HG03139 (cell line): ENCODE data around the gene CXXC5.
"Not testable (repeated sequence)": the region's sequence is repeated elsewhere in the genome, so short reads cannot be mapped to it uniquely, and the experiment has no call there.

Experiments
- ATAC-seq: cut with Tn5 transposase; IDR thresholded peaks from one replicate; pipeline ENCODE4 v1.9.1; 2021; ENCODE audit not compliant: unreplicated experiment

Gene CXXC5

DNA sequence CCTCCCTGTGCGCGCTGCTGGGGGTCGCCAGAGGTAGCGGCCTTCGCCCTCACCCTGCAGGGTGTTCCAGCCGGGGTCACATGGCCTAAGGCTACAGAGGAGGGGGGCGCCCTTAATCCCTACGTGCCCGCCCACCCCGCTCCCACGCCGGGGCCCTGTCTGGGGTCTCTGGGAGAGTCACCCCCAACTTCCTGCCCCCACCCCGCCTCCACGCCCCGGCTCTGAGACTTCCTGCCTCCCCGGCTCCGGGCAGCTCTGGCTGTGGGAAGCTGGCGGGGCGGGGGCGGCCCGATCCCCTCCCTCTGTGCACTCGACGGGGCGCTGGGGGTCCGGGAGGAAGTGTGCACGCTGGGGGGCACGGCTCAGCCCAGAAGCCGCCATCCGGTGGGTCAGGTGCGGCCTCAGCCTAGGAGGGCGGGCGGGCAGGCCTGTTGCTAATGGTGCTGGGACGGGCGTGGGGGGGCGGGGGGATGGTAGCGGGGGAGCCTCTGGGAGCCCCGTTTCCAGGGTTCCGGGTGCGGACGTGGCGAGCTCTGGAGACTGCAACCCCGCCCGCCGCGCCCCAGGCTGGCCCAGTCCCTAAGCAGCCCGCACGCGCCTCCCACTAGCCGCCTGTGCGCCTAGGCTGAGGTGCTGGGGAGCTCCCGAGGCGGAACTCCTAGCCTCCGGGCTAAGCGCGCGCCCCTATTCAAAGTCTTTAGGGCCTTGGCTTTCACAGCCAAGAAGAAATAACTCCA lies 61.6 kb downstream of the CXXC5 start:
- ATAC-seq = no peak

DNA sequence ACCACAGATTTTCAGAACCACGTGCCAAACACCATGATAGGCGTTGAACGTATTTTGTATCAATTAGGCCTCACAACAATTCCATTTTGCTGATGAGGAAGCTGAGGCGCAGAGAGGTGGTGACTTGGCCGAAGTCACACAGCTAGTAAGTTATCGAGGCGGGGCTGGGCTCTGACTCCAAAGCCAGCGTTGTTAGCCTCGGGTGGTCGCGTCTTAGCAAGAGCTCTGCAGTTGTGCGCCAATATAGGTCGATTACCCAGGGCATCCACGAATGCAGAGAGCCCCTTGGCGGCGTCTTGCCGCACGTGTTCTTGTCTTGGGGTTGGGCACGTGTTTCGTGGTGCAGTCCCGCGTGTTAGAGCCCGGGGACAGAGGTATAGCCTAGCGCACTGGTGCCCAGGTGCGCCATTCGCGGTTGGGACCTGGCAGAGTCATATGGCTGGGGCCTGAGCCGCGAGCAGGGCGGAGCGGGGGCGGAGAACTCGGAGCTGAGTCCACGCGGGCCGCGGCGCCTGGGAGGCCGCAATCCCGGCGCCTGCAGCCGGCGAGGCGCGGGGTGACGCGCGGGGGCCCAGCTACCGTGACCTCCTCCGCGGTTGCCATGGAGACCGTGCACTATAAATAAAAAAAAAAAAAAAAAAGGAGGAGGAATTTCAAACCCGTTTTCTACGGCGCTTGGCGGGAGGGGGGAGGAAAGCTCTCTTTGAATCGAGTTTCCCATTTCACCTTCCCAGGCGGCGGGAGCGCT lies 62.3 kb downstream of the CXXC5 start:
- no peak for ATAC-seq

DNA sequence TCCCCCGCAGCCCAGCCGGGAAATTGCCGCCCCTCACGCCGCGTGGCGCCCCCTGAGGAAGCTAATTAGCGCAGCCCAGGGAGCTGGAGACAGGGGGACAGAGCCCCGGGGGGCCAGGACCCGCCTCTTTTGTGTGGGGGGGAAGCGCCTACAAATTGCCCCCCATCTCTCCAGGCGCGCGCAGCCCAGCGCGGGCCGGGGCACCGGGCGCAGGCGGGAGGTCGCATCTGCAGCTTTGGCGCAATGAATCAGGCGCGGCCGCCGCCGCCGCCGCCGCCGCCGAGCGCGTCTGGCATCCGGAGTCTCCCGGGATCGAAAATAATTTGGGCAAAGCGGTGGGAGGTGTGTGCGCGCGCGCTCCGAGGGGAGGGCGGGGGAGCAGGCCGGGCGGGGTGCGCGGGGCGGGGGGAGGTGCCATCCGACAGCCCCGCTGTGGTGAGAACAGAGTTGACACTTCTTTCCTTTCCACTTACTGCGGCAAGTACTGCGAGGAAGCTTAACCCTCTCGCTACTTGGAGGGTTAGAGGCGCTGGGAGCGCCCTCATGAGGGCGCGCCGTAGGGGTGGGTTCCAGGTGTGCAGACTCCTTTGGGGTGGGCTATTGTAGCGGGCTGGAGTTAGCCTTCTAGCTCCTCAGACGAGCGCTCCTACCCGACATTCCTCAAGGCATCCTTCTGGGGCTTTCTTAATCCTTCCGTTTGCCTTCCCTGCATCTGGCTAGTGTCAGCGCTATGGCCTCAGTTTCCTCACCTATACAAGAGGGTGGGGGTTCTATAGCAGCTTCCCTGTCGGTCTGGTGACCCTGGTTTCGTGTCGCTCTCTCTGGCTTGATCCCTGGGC lies 63.1 kb downstream of the CXXC5 start:
- no peak for ATAC-seq

DNA sequence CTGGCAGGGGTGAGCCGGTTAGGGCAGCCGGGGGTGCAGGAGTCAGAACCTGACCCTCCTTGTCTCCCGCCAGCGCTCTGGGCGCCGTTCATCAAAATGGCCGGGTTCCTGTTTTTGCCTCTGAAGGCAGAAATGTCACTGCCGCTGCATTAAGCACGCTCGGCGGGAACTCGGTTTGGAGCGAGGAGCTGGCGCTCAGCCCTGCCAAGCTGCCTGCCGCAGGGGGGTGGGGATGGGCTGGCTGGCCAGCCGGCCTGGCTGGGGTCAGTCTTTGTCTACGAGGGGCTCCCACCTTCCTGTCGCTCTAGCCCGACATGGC lies 63.7 kb downstream of the CXXC5 start:
- no peak for ATAC-seq

DNA sequence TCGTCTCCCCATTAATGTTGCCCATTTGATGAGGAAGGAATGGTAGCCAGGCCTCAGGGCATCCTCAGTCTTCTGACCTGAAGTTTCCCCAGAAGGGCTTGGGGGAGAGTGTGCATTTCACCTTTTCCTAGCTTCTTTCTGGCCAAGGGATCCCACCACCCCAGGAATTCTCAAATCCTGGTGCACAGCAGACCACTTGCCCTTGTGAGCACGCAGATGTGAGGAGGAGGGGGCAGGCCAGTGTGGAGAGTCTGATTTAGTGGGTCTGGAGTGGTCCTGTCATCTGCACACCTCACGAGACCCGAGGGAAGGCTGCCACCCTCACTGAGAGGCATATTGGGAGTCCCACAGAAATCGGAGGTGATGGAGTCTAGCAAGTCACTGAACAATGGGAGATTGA lies 64.3 kb downstream of the CXXC5 start:
- no peak for ATAC-seq

DNA sequence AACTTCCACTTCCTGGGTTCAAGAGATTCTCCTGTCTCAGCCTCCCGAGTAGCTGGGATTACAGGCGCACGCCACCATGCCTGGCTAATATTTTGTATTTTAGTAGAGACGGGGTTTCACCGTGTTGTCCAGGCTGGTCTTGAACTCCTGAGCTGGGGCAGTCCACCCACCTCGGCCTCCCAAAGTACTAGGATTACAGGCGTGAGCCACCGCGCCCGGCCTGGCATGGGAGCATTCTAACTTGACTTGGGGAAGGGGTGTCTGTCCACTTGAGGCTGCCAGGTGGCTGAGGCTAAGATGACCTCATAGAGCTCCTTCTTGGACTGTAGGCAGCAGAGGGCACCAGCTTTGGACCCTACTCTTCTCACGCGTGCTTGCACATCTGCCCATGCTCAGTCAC lies 65.7 kb downstream of the CXXC5 start:
- not testable (repeated sequence) for ATAC-seq

DNA sequence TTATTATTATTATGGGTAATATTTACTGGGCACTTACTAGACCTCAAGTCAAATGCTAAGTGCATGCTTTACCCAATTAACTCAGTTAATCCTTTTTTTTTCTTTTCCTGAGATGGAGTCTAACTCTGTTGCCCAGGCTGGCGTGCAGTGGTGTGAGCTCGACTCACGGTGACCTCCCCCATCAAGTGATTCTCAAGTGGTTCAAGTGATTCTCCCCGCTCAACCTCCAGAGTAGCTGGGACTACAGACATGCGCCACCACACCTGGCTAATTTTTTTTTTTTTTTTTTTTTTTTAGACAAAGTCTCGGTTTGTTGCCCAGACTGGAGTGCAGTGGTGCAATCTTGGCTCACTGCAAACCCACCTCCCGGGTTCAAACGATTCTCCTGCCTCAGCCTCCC lies 69.1 kb downstream of the CXXC5 start:
- ATAC-seq = no peak

DNA sequence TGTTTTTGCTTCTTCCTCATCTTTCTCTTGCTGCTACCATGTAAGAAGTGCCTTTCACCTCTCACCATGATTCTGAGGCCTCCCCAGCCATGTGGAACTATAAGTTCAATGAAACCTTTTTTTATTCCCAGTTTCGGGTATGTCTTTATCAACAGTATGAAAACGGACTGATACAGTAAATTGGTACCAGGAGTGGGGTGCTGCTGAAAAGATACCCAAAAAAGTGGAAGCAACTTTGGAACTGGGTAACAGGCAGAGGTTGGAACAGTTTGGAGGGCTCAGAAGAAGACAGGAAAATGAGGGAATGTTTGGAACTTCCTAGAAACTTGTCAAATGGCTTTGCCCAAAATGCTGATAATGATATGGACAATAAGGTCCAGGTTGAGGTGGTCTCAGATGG lies 70.3 kb downstream of the CXXC5 start:
- not testable (repeated sequence) for ATAC-seq

DNA sequence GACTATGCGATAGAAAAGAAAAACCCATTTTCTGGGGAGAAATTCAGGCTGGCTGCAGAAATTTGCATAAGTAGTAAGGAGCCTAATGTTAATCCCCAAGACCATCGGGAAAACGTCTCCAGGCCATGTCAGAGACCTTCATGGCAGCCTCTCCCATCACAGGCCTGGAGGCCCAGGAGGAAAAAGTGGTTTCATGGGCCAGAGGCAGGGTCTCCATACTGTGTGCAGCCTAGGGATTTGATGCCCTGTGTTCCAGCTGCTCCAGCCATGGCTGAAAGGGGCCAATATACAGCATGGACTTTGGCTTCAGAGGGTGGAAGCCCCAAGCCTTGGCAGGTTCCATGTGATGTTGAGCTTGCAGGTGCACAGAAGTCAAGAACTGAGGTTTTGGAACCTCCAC lies 71.8 kb downstream of the CXXC5 start:
- not testable (repeated sequence) for ATAC-seq

DNA sequence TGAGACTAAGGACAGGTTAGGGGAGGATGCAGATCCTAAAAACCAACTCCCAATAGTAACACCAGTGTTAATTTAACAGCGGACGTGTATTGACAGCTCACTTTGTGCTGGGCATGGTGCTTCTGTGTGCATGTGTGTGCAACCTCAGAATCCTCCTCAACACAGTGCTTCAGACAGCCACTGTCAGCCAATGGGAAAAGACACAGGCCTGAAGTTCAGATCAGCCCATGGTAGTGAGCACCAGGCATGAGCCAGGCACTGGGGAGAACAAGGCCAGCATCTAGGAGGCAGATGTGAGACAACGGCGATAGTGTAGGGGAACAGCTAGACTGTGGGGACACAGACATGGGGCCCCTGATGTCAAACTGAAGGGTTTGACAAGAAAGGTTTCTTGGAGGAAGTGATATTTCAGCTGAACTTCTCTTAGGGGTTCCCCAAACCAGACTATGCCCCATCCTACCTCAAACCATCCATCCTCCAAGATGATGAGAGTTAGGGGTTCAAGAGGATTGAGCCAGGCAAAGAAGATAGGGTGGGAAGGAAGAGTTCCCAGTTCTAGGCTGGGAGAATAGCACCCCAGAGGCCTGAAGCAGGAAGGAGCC lies 75.9 kb downstream of the CXXC5 start:
- ATAC-seq = no peak

DNA sequence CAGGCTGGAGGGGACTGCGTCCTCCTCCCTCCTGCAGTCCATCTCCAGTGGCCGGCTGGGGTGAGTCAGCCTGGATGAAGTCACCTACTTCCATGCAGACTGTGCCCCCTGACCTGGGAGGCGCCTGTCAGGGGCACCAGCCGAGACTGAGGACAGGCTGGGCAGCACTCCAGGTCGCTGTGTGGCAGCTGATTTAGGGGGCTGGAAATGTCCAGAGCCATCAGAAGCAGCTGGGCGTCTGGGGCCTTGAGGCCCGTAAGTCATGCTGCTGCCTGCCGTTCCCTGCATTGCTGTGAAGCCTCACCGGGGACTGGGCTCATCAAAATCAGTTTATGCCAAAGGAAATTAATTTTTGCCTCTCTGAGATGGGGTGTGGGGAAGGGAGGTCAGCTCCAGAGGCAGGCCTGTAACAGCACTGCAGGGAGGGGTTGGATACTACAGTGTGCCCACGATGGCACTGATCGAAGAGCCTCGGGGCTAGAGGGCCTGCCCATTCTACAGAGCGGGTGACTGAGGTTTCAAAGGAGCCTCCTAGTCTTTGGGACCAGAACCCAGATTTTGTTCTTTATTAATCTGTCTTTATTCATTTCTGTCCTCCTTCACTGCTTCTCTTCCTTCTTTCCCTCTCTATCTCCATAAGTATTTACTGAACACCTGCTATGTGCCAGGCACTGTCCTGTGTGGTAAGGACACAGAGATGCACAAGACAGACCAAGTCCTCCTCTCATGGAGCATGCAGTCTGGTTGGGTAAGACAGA lies 77.1 kb downstream of the CXXC5 start:
- no peak for ATAC-seq

DNA sequence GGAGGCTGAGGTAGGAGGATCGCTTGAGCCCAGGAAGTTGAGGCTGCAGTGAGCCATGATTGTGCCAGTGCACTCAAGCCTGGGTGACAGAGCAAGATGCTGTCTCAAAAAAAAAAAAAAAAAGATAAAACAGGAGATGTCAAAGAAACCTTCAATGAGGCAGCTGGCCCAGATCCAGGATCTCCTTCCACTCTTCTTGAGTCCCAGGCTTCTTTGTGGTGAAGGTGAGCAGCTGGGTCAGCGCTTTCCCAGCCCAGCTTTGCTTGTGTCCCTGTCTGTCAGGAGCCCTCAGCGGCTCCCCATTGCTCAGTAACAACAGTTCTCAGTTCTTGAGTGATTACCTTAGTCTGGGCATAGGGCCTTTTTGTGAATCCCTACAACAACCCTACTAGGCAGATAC lies 78.1 kb downstream of the CXXC5 start:
- ATAC-seq = no peak

DNA sequence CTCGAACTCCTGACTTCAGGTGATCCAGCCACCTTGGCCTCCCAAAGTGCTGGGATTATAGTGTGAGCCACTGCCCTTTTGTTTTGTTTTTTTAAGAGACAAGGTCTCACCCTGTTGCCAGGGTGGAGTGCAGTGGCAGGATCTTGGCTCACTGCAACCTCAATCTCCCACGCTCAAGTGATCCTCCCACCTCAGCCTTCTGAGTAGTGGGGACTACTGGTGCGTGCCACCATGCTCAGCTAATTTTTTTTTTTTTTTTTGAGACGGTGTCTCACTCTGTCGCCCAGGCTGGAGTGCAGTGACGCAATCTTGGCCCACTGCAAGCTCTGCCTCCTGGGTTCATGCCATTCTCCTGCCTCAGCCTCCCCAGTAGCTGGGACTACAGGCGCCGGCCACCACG lies 79.5 kb downstream of the CXXC5 start:
- not testable (repeated sequence) for ATAC-seq

DNA sequence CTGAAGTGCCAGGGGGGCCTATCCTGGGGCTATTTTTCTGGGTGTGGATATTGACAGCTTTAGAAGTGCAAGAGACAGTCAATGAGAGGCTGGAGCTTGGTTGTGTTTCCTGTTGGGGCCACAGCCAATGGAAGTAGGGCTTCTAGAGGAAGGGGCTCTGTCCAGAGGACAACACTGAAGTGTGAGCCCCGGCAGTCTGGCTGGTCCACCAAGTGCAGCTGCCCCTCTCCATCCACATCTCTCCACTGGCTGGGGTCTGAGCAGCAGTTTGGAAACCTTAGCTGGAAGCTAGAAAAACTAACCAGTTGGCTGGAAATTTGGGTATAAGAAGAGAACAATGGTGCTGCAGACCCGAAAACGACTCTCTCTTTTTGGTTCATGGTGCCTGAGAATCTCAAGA lies 83.1 kb downstream of the CXXC5 start:
- ATAC-seq = no peak

DNA sequence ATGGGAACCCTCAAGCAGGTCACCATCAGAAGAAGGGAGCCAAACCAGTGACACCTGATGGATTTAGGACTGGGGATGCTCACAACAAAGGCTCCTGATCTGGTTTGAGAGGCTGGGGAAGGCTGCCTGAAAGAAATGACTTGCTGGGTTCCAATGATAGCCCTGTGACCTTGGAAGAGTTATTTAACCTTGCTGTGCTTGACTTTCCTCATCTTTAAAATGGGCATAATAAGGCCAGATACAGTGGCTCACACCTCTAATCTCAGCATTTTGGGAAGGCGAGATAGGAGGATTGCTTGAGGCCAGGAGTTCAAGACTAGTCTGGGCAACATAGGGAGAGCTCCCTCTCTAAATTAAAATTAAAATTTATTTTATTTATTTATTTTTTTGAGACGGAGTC lies 83.9 kb downstream of the CXXC5 start:
- no peak for ATAC-seq

DNA sequence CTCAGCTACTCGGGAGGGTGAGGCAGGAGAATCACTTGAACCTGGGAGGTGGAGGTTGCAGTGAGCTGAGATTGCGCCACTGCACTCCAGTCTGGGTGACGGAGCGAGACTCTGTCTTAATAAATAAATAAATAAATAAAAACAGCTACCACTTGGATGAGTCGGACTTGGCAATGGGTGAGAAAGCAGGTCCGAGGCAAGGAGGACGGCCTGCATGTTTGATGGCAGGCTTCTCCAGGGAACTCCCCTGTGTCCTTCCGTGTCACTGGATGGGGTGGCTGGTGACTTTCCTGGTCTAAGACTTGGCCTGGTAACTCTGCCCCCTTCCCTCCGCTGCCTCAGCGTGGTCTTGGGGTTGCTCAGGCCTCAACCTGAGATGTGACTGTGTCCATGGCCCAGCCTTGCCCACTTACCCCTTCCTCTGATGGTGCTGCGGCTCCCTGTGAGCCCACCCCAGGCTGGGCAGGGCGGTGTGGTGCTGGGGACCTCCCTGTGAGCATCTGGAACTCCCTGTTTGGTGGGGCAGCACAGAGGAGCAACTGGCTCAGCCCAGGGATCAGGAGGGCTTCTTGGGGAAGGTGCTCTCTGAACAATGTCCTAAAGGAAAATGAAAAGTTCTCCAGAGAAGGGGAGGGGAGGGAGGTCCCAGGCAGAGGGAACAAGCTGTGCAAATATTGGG lies 85.0 kb downstream of the CXXC5 start:
- ATAC-seq = no peak
